ENCODE results near the gene EFHC1. TPM values are rescaled to one million over a fixed set of nuclear protein-coding genes. Genes with fewer than 3 reads are reported as not detected.

Gene EFHC1
- total RNA-seq, 4 donors from 2014 or later, result 30.6 to 45.6 (median 37.7) TPM

DNA sequence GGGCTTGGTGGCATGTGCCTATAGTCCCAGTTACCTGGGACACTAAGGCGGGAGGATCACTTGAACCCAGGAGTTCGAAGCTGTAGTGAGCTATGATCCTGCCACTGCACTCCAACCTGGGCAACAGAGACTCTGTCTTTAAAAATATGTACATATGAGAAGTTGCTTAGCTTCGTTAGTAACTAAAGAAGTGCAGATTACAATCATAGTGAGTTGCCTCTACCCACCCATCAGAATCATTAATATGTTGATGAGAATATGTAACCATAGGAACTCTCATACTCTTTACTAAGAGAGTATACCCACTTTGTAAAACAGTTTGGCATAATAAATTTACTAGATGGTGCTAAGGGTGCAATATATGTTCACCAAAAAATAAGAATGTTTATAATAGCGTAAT lies 54.0 kb downstream of the EFHC1 start:
- Histone ChIP-seq H3K4me1 (no peaks in the 10 kb centered on the region), H3K4me3 (no peak overlapping the region), H3K36me3 (peaks cover 0 to 5% (median 0%) of the 10 kb centered on the region in 3 donors), H3K27me3 (no peaks in the 10 kb centered on the region), H3K9me3 (no peaks in the 10 kb centered on the region), H3K27ac (no peak overlapping the region)
- 96 to 98% methylated on average over 4 of the region's 4 CpGs for WGBS, 2 donors
- DNase-seq (ENCODE audit: low spot score in 2 of 2), result no peak
- no peak for TF ChIP-seq POLR2A (IDR thresholded peaks at IDR 0.05)
- TF ChIP-seq EP300 (IDR thresholded peaks at IDR 0.05), result no peak
- TF ChIP-seq, protein P1, sequence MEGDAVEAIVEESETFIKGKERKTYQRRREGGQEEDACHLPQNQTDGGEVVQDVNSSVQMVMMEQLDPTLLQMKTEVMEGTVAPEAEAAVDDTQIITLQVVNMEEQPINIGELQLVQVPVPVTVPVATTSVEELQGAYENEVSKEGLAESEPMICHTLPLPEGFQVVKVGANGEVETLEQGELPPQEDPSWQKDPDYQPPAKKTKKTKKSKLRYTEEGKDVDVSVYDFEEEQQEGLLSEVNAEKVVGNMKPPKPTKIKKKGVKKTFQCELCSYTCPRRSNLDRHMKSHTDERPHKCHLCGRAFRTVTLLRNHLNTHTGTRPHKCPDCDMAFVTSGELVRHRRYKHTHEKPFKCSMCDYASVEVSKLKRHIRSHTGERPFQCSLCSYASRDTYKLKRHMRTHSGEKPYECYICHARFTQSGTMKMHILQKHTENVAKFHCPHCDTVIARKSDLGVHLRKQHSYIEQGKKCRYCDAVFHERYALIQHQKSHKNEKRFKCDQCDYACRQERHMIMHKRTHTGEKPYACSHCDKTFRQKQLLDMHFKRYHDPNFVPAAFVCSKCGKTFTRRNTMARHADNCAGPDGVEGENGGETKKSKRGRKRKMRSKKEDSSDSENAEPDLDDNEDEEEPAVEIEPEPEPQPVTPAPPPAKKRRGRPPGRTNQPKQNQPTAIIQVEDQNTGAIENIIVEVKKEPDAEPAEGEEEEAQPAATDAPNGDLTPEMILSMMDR (IDR thresholded peaks at IDR 0.05), result no peak

DNA sequence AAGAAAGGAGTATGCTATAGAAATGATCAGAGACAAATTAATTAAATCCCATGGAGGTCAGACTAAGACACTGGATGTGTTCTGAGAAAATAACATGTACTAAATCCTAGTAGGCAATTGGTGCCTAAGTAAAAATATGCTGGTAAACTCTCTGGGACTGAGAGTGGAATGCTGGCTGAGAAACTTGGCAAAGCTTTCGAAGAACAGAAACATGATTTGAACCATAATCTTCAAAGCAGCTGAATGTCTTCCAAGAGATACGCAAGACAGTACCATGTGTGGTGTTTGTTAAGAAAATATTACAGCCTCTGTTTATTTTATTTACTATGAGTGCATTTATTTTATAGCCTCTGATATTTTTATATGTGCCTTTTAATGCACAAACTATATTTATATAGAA lies 55.2 kb downstream of the EFHC1 start:
- Histone ChIP-seq H3K9me3 (no peaks in the 10 kb centered on the region), H3K36me3 (peaks cover 0 to 15% (median 0%) of the 10 kb centered on the region in 3 donors), H3K4me1 (no peaks in the 10 kb centered on the region), H3K4me3 (no peak overlapping the region), H3K27ac (no peak overlapping the region), H3K27me3 (no peaks in the 10 kb centered on the region)
- WGBS, 2 donors, result 39 to 44% methylated on average over 2 of the region's 2 CpGs
- TF ChIP-seq, protein P1 (IDR thresholded peaks at IDR 0.05), result no peak
- TF ChIP-seq POLR2A (IDR thresholded peaks at IDR 0.05) (no peak), EP300 (IDR thresholded peaks at IDR 0.05) (no peak)
- DNase-seq (ENCODE audit: low spot score in 2 of 2), result no peak

DNA sequence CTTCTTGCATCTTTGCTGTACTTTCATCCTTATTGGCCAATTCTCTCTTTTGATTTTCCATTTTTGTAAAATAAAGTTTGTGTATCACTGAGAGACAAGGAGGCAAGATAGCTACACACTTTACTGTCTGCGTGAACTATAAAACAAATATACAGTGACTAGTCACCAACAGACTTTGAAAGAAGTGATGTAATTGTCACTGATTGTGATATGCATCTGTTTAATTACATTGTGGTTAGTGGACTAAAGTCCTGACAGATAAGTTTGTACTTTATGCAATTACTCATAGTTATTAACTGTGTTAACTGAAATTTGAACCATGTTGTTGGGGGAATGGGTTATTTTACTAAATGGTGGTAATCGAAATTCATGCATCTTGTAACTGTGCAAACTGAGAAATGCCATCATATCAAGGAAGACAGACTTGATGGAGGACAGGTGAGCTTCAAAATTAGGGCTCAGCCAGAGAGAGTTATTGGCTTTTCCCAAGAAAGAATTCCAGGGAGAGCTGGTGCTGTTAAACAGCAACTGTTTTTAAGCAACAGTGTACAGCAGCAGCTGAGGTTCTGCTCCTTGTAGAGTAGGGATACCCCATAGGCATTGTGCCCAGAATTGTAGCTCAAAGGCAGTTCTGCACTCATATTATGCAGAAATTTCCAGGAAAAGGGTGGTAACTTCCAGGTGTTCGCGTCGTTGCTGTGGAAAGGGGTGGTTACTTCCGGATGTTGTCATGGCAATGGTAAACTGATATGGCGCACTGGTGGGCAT lies 62.9 kb downstream of the EFHC1 start:
- no peaks in the 10 kb centered on the region for H3K4me1 ChIP-seq
- no peak for DNase-seq (ENCODE audit: low spot score in 2 of 2)
- TF ChIP-seq, protein P1 (IDR thresholded peaks at IDR 0.05), result no peak
- TF ChIP-seq EP300 (IDR thresholded peaks at IDR 0.05) (no peak), POLR2A (IDR thresholded peaks at IDR 0.05) (no peak)
- H3K36me3 ChIP-seq, result peaks cover 0 to 47% (median 0%) of the 10 kb centered on the region in 3 donors
- no peaks in the 10 kb centered on the region for H3K27me3 ChIP-seq
- no peaks in the 10 kb centered on the region for H3K9me3 ChIP-seq
- H3K27ac ChIP-seq, result no peak overlapping the region
- 89 to 92% methylated on average over 7 of the region's 7 CpGs for WGBS, 2 donors
- H3K4me3 ChIP-seq, result no peak overlapping the region

DNA sequence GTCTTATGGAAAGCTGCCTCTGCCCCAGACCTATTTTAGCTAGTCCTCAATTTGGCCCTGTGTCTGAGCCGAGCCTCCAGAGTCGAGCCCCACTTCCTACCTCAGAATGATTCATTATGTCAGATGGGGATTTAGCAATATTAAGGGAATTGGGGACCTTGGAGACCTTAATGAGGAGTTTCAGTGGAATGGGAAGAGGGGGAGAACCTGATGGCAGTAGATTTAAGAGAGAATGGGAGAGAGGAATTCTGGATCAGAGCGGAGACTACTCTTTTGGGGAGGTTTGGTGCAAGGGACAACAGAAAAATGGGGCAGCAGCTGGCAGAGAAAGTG lies 63.5 kb downstream of the EFHC1 start:
- no peaks in the 10 kb centered on the region for H3K9me3 ChIP-seq
- H3K36me3 ChIP-seq, result peaks cover 0 to 46% (median 0%) of the 10 kb centered on the region in 3 donors
- no peaks in the 10 kb centered on the region for H3K27me3 ChIP-seq
- DNase-seq (ENCODE audit: low spot score in 2 of 2), result no peak
- H3K4me1 ChIP-seq, result no peaks in the 10 kb centered on the region
- TF ChIP-seq POLR2A (IDR thresholded peaks at IDR 0.05) (no peak), EP300 (IDR thresholded peaks at IDR 0.05) (no peak)
- TF ChIP-seq, protein P1 (IDR thresholded peaks at IDR 0.05), result no peak
- H3K27ac ChIP-seq, result no peak overlapping the region
- no peak overlapping the region for H3K4me3 ChIP-seq
- 90% methylated on average over 3 of the region's 3 CpGs for WGBS, 2 donors

DNA sequence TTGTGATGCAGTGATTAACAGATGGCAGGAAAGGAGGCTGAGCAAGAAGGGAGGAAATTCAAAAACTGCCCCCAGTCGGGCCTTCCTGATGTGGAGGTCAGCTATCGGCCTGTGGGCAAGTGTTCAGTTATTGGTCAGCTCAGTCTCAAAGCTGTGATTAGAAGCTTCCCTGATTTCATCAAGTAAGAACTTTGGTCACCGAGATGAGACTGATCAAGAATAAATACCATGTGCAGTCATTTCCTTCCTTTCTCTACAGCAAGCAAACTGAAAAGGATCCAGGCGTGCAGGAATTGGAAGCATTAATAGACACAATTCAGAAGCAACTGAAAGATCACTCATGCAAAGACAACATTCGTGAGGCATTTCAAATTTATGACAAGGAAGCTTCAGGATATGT lies 69.7 kb downstream of the EFHC1 start:
- Histone ChIP-seq H3K4me1 (peaks cover 0 to 3% (median 0%) of the 10 kb centered on the region in 4 donors), H3K9me3 (no peaks in the 10 kb centered on the region), H3K27me3 (no peaks in the 10 kb centered on the region), H3K4me3 (no peak overlapping the region), H3K27ac (no peak overlapping the region), H3K36me3 (peaks cover 0 to 17% (median 0%) of the 10 kb centered on the region in 3 donors)
- DNase-seq (ENCODE audit: low spot score in 2 of 2), result no peak
- no peak for TF ChIP-seq POLR2A (IDR thresholded peaks at IDR 0.05)
- TF ChIP-seq EP300 (IDR thresholded peaks at IDR 0.05), result no peak
- TF ChIP-seq, protein P1 (IDR thresholded peaks at IDR 0.05), result no peak
- 52 to 58% methylated on average over 5 of the region's 5 CpGs for WGBS, 2 donors
